GM13976 (cell line): ENCODE data around the gene ARHGAP11B.
"Not testable (repeated sequence)": the region's sequence is repeated elsewhere in the genome, so short reads cannot be mapped to it uniquely, and the experiment has no call there.

ENCODE experiments used
- DNase-seq: peaks from one replicate; pipeline ENCODE4 v3.0.0; 2012; ENCODE audit warnings: low spot score
- in situ Hi-C: fragments of 300-500 bp; cut with MboI; formaldehyde crosslinking; loops from one replicate; pipeline ENCODE4 v1.12.0; 2022; ENCODE audit warnings: low sequenced_read_pairs, mixed read lengths, inconsistent platforms; ENCODE audit not compliant: unreplicated experiment
- TF ChIP-seq, protein P1 (sequence below): IDR thresholded peaks from 2 replicates; pipeline ENCODE4 v1.5.1; 2012; ENCODE audit warnings: borderline replicate concordance, mild to moderate bottlenecking; ENCODE audit not compliant: insufficient read depth; ENCODE audit errors: extremely low read depth, missing control alignments, control extremely low read depth

The ARHGAP11B gene

DNA sequence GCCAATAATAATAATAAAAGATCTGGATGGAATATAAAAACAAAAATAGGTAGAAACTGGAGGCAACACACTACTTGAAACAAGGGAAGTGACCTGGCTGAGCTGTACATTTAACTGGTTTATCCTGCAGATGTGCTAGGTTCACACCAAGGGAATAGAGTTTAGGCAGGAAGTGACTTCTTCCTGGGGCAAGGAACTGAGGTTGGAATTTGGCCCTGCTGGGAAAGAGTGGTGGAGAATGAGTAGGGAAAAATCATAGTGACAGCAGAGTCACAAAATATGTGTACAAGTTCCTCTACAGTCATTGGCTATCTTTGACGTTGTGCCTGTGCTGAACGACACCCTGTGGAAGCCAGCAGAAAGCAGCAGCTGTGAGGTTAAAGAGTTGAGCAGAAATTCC, 44.1 kb downstream of the ARHGAP11B start:
- no peak for DNase-seq
- TF ChIP-seq, protein P1, sequence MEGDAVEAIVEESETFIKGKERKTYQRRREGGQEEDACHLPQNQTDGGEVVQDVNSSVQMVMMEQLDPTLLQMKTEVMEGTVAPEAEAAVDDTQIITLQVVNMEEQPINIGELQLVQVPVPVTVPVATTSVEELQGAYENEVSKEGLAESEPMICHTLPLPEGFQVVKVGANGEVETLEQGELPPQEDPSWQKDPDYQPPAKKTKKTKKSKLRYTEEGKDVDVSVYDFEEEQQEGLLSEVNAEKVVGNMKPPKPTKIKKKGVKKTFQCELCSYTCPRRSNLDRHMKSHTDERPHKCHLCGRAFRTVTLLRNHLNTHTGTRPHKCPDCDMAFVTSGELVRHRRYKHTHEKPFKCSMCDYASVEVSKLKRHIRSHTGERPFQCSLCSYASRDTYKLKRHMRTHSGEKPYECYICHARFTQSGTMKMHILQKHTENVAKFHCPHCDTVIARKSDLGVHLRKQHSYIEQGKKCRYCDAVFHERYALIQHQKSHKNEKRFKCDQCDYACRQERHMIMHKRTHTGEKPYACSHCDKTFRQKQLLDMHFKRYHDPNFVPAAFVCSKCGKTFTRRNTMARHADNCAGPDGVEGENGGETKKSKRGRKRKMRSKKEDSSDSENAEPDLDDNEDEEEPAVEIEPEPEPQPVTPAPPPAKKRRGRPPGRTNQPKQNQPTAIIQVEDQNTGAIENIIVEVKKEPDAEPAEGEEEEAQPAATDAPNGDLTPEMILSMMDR = no peak
- in situ Hi-C loops = no loop called here

DNA sequence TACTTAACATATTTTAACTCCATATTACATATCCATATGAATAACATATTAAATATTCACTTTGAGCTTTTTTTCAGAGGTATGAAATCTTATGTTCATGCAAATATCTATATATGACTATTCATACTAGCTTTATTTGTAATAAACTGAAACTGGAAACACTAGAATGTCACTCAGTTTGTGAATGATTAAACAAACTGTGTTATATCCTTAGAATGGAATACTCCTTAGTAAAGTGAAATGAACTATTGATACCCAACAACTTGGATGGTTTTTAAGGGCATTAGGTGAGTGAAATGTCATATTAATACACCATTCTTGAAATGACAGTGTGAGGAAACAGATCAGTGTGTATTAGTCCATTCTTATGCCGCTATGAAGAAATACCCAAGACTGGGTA, 45.4 kb downstream of the ARHGAP11B start:
- DNase-seq = no peak
- TF ChIP-seq, protein P1 = no peak
- in situ Hi-C loops = no loop called here

DNA sequence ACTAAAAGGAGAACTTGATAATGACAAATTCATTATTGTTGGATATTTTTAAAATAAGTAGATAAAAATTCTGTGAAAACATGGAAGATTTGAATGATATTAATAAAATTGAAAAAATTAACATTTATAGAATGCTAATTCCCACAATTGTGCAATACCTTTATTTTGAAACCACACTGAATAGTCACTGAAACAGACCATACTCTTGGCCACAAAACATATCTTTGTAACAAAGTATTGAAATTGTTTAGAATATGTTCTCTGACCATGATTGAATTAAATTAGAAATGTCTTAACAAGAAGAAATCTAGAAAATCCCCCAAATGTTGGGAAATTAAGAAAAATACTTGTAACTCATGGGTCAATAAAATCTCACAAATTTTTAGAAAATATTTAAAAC, 49.2 kb downstream of the ARHGAP11B start:
- in situ Hi-C loops = no loop called here
- TF ChIP-seq, protein P1 = no peak
- no peak for DNase-seq

DNA sequence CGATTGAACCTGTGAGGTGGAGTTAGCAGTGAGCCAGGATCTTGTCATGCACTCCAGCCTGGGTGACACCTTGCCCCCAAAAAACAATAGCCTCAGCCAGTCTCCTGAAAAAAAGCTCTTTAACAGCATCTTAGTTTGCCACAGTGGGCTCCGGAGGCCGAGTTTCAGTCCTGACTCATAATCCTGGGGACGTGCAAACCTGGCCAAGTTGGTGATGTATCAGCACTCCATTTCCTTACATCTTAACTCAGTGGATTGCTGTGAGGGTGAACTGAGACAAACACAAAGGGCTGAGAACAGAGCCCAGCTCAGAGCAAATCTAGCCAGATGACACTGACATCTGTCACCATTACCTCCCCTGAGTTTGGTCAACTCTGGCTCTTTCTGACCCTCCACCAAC, 50.0 kb downstream of the ARHGAP11B start:
- DNase-seq, in situ Hi-C loops: not testable (repeated sequence)

DNA sequence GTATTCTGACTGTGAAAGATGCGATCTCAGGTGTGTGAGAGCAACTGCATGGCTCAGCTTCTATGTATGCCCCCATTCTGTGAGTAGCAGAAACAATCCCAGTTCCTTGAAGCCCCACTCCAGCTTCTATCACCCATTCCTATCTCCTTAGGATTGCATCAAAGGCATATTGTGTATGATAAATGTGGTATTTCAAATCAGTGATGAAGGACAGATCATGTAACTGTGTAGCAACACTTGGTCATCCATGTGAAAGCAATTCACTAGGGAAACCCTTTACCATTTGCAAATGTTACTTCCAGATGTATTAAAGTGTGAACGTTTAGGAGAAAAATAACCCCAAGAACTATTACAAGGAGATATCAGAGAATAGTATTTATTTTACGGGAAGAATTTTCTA, 55.1 kb downstream of the ARHGAP11B start:
- in situ Hi-C loops, DNase-seq: not testable (repeated sequence)

DNA sequence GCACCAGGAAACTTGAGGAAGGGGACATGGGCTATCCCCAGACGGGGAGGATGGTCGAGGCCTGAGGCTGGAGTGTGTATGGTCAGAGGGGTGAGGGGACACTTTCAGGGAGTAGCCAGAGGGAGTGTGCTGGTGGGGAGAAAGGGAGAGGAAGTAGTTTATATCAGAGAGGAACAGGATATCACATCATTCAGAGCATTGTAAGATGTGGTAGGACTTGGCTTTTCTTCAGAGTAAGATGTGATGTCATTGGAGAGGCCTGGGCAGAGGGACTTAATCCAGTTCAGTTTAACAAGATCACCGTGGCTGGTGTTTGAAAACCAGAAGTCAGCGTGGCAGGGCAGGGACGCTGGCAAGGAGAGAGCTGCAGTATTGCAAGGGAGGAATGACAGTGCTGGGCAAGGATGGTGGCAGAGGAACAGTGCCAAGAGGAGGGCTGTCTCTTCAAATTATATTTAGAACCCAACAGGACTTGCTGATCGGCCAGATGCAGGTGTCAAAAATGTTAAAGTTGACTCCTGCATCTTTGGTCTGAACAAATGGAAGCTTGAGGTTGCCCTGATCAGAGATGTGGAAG, 59.9 kb downstream of the ARHGAP11B start:
- in situ Hi-C loops, DNase-seq: not testable (repeated sequence)

DNA sequence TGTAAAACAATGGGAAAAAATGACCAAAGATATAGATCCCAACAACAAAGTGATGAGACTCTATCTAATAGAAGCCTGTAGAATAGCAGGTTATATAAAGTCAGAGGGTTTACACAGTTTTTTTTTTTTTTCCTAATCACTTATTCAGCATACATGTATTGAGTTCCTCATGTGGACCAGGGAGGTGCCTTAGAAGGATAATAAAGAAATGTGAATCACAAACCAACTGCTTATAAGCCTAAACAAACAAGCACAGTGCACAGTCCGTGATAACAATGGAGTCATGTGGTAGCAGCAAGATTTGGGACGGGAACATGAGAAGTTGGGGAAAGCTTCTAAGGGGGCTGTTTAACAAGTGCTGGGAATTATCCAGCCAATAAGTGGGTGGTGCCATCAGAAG, 60.7 kb downstream of the ARHGAP11B start:
- in situ Hi-C loops, DNase-seq: not testable (repeated sequence)
